Endothelial cell of umbilical vein (primary cell): ENCODE results near the gene CCDC7. TPM values are rescaled to one million over a fixed set of nuclear protein-coding genes. Genes with fewer than 3 reads are reported as not detected.

Experiments used
- BruUV-seq: library from RNA; stranded (reverse); fragments of 400-500 nt; replicated peaks from 2 replicates; lab custom pipeline; 2021; lab: Mats Ljungman, UMichigan
- CTCF ChIA-PET: fragments of 300-600, 350-600 bp; sonication (Branson Sonifier 250); formaldehyde crosslinking; loops from one replicate; lab custom pipeline; 2021; ENCODE audit warnings: antibody characterized with exemption, inconsistent platforms; lab: Charles Lee
- POLR2A ChIA-PET: fragments of 300-600, 350-600 bp; sonication (Branson Sonifier 250); formaldehyde crosslinking; loops from one replicate; lab custom pipeline; 2021; ENCODE audit warnings: antibody characterized with exemption, inconsistent platforms; lab: Charles Lee
- DNase-seq: peaks from one replicate; pipeline ENCODE4 v3.0.0-alpha.2; 2011; ENCODE audit warnings: low read depth, low spot score
- FAIRE-seq: peaks from 2 replicates; lab custom pipeline; 2011; peaks lifted over from hg19 to GRCh38; lab: Jason Lieb, UNC
- H2AFZ ChIP-seq: 2 replicates; pipeline ENCODE4 v1.6.0; 2012; ENCODE audit warnings: low read depth, low read length, control low read depth, inconsistent platforms
- H3K27ac ChIP-seq: 2 replicates; pipeline ENCODE4 v1.5.1; 2011; ENCODE audit warnings: low read depth, mild to moderate bottlenecking, control low read depth, low read length, moderate library complexity; ENCODE audit not compliant: insufficient read depth
- H3K27me3 ChIP-seq, 2 experiments: 2 replicates each; pipeline versions ENCODE4 v1.6.0 to v1.6.1; 2011; ENCODE audit warnings: low read length in 2 of 2, mixed read lengths in 1 of 2; ENCODE audit not compliant: control insufficient read depth in 2 of 2, insufficient read depth in 2 of 2
- H3K36me3 ChIP-seq, 2 experiments: 2 replicates in 1 of 2; 3 replicates in 1 of 2; pipeline ENCODE4 v1.5.1; 2011; ENCODE audit warnings: low read length in 2 of 2, mild to moderate bottlenecking in 1 of 2, moderate library complexity in 1 of 2; ENCODE audit not compliant: control insufficient read depth in 2 of 2, insufficient read depth in 2 of 2; ENCODE audit errors: extremely low read depth in 1 of 2
- H3K4me1 ChIP-seq: 3 replicates; pipeline ENCODE4 v1.5.1; 2011; ENCODE audit warnings: mild to moderate bottlenecking, low read length; ENCODE audit not compliant: control insufficient read depth, insufficient read depth; ENCODE audit errors: extremely low read depth
- H3K4me2 ChIP-seq: 2 replicates; pipeline ENCODE4 v1.6.1; 2011; ENCODE audit warnings: low read length, control low read depth, mixed read lengths; ENCODE audit not compliant: insufficient read depth
- H3K4me3 ChIP-seq, 3 experiments: fragments of 200-600 bp in 1 of 3; sonication (generic), shearing (Covaris generic) in 1 of 3; replicated peaks in 1 of 3; 2 replicates each; pipeline ENCODE4 v1.5.1; 2011 to 2016; ENCODE audit warnings: control low read depth in 3 of 3, low read length in 3 of 3, mild to moderate bottlenecking in 2 of 3, inconsistent platforms in 1 of 3, low read depth in 1 of 3, moderate library complexity in 1 of 3; ENCODE audit not compliant: insufficient read depth in 1 of 3
- H3K79me2 ChIP-seq: 2 replicates; pipeline ENCODE4 v1.6.0; 2012; ENCODE audit warnings: low read length, inconsistent platforms; ENCODE audit not compliant: control insufficient read depth, insufficient read depth
- H3K9ac ChIP-seq: replicated peaks from 2 replicates; pipeline ENCODE3; 2011; ENCODE audit warnings: low read length, control low read depth; ENCODE audit not compliant: insufficient read depth; ENCODE audit errors: extremely low read depth
- H3K9me1 ChIP-seq: replicated peaks from 3 replicates; pipeline ENCODE4 v1.6.0; 2011; ENCODE audit warnings: mild to moderate bottlenecking, low read length; ENCODE audit not compliant: control insufficient read depth, insufficient read depth; ENCODE audit errors: extremely low read depth
- H3K9me3 ChIP-seq: replicated peaks from 2 replicates; pipeline ENCODE4 v1.5.1; 2012; ENCODE audit warnings: low read length, inconsistent platforms; ENCODE audit not compliant: control insufficient read depth, insufficient read depth
- H4K20me1 ChIP-seq: replicated peaks from 2 replicates; pipeline ENCODE3; 2011; ENCODE audit warnings: mild to moderate bottlenecking, low read length; ENCODE audit not compliant: control insufficient read depth, insufficient read depth; ENCODE audit errors: extremely low read depth
- EZH2 ChIP-seq: IDR thresholded peaks from 2 replicates; pipeline ENCODE4 v1.6.1; 2012; ENCODE audit warnings: borderline replicate concordance, low read depth, mild to moderate bottlenecking, moderate library complexity, low read length, inconsistent platforms; ENCODE audit not compliant: severe bottlenecking
- FOS ChIP-seq: IDR thresholded peaks from 2 replicates; pipeline ENCODE4 v1.6.1; 2011; ENCODE audit warnings: mild to moderate bottlenecking, low read length, moderate library complexity, borderline replicate concordance; ENCODE audit not compliant: insufficient read depth
- GATA2 ChIP-seq: IDR thresholded peaks from 2 replicates; pipeline ENCODE4 v1.7.0; 2011; ENCODE audit warnings: low read depth, mild to moderate bottlenecking, moderate library complexity, mixed read lengths, low read length; ENCODE audit not compliant: insufficient read length, insufficient read depth
- JUN ChIP-seq: IDR thresholded peaks from 2 replicates; pipeline ENCODE4 v1.6.1; 2011; ENCODE audit warnings: borderline replicate concordance, low read depth; ENCODE audit not compliant: insufficient read length, insufficient read depth
- MYC ChIP-seq: IDR thresholded peaks from one replicate; pipeline ENCODE4 v1.6.1; 2011; ENCODE audit warnings: mild to moderate bottlenecking, low read depth, low read length
- POLR2A ChIP-seq: IDR thresholded peaks from 2 replicates; pipeline ENCODE4 v1.6.1; 2012; ENCODE audit warnings: low read depth, mild to moderate bottlenecking, control low read depth, low read length
- POLR2AphosphoS5 ChIP-seq: IDR thresholded peaks from 2 replicates; pipeline ENCODE4 v1.6.1; 2012; ENCODE audit warnings: low read depth, mild to moderate bottlenecking, control low read depth, low read length, moderate library complexity; ENCODE audit not compliant: insufficient read depth
- dilution Hi-C: fragments of 300-500 bp; cut with MboI; formaldehyde crosslinking; loops from one replicate; pipeline ENCODE4 v1.15.0; 2019; ENCODE audit warnings: low sequenced_read_pairs; ENCODE audit not compliant: extremely low pct_ligation_motif_present
- intact Hi-C: fragments of 100-400 bp; cut with micrococcal nuclease; formaldehyde crosslinking; loops from one replicate; pipeline ENCODE4 v1.10.0; 2022
- polyA plus RNA-seq, 4 experiments: library from polyadenylated mRNA; depleted of rRNA in 3 of 4; stranded (reverse) in 3 of 4; unstranded in 1 of 4; fragments of >200 nt; gene quantifications; 2 replicates each; pipeline versions ENCODE4 v1.2.1 to v1.2.3, GENCODE V29; 2011 to 2012; ENCODE audit warnings: missing spikeins in 1 of 4
- total RNA-seq: library from RNA; stranded (reverse); gene quantifications from 2 replicates; pipeline ENCODE4 v1.2.3, GENCODE V29; 2021
- TF ChIP-seq, protein P1 (sequence below): IDR thresholded peaks from 2 replicates; pipeline ENCODE4 v1.6.1; 2011; ENCODE audit not compliant: insufficient read depth, insufficient read length
- TF ChIP-seq, protein P2 (sequence below), 2 donors: IDR thresholded peaks; 1 replicate in 1 of 2; 2 replicates in 1 of 2; pipeline ENCODE4 v1.5.1; 2011; ENCODE audit warnings: low read length in 2 of 2, mild to moderate bottlenecking in 2 of 2, moderate library complexity in 2 of 2, control low read depth in 1 of 2, inconsistent platforms in 1 of 2, low read depth in 1 of 2; ENCODE audit not compliant: insufficient read depth in 1 of 2; ENCODE audit errors: extremely low read depth in 1 of 2

Gene CCDC7
- total and polyA plus RNA-seq, 2 donors (not counting 3 experiments of a cell fraction or from before 2014, with no cell fraction given): 0.35 to 8.2 TPM

DNA sequence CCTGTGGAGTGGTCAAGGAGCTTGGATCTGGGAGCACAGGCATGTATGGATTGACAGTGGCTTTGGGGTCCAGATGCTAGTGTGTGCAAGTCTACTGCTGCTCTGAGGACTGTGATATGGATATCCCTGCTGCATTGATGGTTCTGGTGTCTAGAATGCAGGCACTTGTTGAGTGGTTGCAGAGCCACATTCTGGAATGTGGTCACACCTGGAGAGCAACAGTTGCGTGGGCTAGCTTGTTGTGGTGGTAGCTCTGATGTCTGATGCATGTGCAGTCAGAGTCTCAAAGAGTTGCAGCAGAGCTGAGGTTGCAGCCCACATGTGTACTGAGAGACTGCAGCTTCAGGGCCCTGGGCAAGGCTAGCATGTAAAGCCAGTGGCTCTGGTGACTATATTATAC, 43.2 kb downstream of the CCDC7 start:
- CTCF ChIA-PET: no interaction called here
- H3K9me3 ChIP-seq: no peaks in the 10 kb centered on the region
- H4K20me1 ChIP-seq: no peaks in the 10 kb centered on the region
- H3K9ac ChIP-seq: no peak overlapping the region
- DNase-seq (no peak), FAIRE-seq (no peak)
- intact Hi-C loops (no loop called here), dilution Hi-C loops (no loop called here)
- H3K9me1 ChIP-seq: no peaks in the 10 kb centered on the region
- no peak overlapping the region for H2AFZ ChIP-seq
- no peaks in the 10 kb centered on the region for H3K4me1 ChIP-seq
- no peak overlapping the region for H3K4me3 ChIP-seq
- TF ChIP-seq POLR2AphosphoS5: no peak
- TF ChIP-seq, protein P1, sequence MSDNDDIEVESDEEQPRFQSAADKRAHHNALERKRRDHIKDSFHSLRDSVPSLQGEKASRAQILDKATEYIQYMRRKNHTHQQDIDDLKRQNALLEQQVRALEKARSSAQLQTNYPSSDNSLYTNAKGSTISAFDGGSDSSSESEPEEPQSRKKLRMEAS: no peak
- TF ChIP-seq MYC: no peak
- no peak for TF ChIP-seq JUN
- no peak for TF ChIP-seq GATA2
- TF ChIP-seq EZH2: no peak
- TF ChIP-seq, protein P2, sequence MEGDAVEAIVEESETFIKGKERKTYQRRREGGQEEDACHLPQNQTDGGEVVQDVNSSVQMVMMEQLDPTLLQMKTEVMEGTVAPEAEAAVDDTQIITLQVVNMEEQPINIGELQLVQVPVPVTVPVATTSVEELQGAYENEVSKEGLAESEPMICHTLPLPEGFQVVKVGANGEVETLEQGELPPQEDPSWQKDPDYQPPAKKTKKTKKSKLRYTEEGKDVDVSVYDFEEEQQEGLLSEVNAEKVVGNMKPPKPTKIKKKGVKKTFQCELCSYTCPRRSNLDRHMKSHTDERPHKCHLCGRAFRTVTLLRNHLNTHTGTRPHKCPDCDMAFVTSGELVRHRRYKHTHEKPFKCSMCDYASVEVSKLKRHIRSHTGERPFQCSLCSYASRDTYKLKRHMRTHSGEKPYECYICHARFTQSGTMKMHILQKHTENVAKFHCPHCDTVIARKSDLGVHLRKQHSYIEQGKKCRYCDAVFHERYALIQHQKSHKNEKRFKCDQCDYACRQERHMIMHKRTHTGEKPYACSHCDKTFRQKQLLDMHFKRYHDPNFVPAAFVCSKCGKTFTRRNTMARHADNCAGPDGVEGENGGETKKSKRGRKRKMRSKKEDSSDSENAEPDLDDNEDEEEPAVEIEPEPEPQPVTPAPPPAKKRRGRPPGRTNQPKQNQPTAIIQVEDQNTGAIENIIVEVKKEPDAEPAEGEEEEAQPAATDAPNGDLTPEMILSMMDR (IDR thresholded peaks at IDR 0.05; ENCODE audit: extremely low read depth in 1 of 2, insufficient read depth in 1 of 2, low read depth in 1 of 2, low read length in 2 of 2): no peak
- TF ChIP-seq FOS: no peak
- TF ChIP-seq POLR2A: no peak
- no peaks in the 10 kb centered on the region for H3K79me2 ChIP-seq
- H3K27me3 ChIP-seq: no peaks in the 10 kb centered on the region
- no peak overlapping the region for H3K4me2 ChIP-seq
- BruUV-seq: no TSS peak
- no peak overlapping the region for H3K27ac ChIP-seq
- no peaks in the 10 kb centered on the region for H3K36me3 ChIP-seq
- POLR2A ChIA-PET: no interaction called here
